A673 (cell line): ENCODE measurements around the gene KAZN. TPM values are rescaled to one million over a fixed set of nuclear protein-coding genes. Genes with fewer than 3 reads are reported as not detected.

Experiments
- BruUV-seq: library from RNA; stranded (reverse); fragments of 400-500 nt; replicated peaks from 2 replicates; lab custom pipeline; 2021; lab: Mats Ljungman, UMichigan
- CTCF ChIA-PET: fragments of 300-600 bp; sonication (Branson Sonifier 250); formaldehyde crosslinking; loops from one replicate; lab custom pipeline; 2022; ENCODE audit warnings: antibody characterized with exemption; lab: Charles Lee
- POLR2A ChIA-PET: fragments of 300-600 bp; sonication (Branson Sonifier 250); formaldehyde crosslinking; loops from one replicate; lab custom pipeline; 2022; ENCODE audit warnings: antibody characterized with exemption; ENCODE audit not compliant: low non-redundant PET; lab: Charles Lee
- DNase-seq: peaks from one replicate; pipeline ENCODE4 v3.0.0-alpha.2; 2015; ENCODE audit warnings: low spot score
- H3K27ac ChIP-seq: fragments of 200-600 bp; sonication (generic); 2 replicates; pipeline ENCODE4 v1.5.1; 2016; ENCODE audit warnings: mixed run types, low read depth, mild to moderate bottlenecking, mixed read lengths, antibody characterized with exemption, low read length; ENCODE audit not compliant: poor library complexity, severe bottlenecking
- H3K27me3 ChIP-seq: fragments of 200-600 bp; sonication (generic); replicated peaks from 2 replicates; pipeline ENCODE4 v1.6.1; 2017; ENCODE audit warnings: mixed run types, low read depth, mild to moderate bottlenecking, mixed read lengths, antibody characterized with exemption, low read length; ENCODE audit not compliant: insufficient read depth, poor library complexity
- H3K36me3 ChIP-seq: fragments of 200-600 bp; sonication (generic); 2 replicates; pipeline ENCODE4 v1.6.1; 2016; ENCODE audit warnings: mixed run types, mild to moderate bottlenecking, mixed read lengths, antibody characterized with exemption, low read length; ENCODE audit not compliant: insufficient read depth, poor library complexity, severe bottlenecking
- H3K4me1 ChIP-seq: fragments of 200-600 bp; sonication (generic); 2 replicates; pipeline ENCODE4 v1.6.1; 2017; ENCODE audit warnings: mixed run types, mild to moderate bottlenecking, mixed read lengths, antibody characterized with exemption, low read length; ENCODE audit not compliant: insufficient read depth, poor library complexity, severe bottlenecking
- H3K4me3 ChIP-seq: fragments of 200-600 bp; sonication (generic); 2 replicates; pipeline ENCODE4 v1.5.1; 2016; ENCODE audit warnings: low read depth, mixed run types, mild to moderate bottlenecking, mixed read lengths, low read length; ENCODE audit not compliant: poor library complexity, severe bottlenecking
- H3K9me3 ChIP-seq: fragments of 200-600 bp; sonication (generic); 2 replicates; pipeline ENCODE4 v1.6.1; 2016; ENCODE audit warnings: mixed run types, low read depth, mild to moderate bottlenecking, mixed read lengths, antibody characterized with exemption, low read length; ENCODE audit not compliant: poor library complexity, severe bottlenecking
- CTCF ChIP-seq: fragments of 300-800, 200-600 bp; sonication (generic); conservative IDR thresholded peaks from 2 replicates; pipeline ENCODE4 v1.5.1; 2017; ENCODE audit warnings: low read depth, mild to moderate bottlenecking, antibody characterized with exemption, low read length, moderate library complexity, mixed read lengths
- EZH2 ChIP-seq: fragments of 200-600 bp; sonication (generic); IDR thresholded peaks from 2 replicates; pipeline ENCODE4 v1.6.1; 2017; ENCODE audit warnings: borderline replicate concordance, low read depth, mild to moderate bottlenecking, mixed read lengths, antibody characterized with exemption, low read length; ENCODE audit not compliant: poor library complexity, severe bottlenecking
- intact Hi-C: fragments of 100-400 bp; cut with micrococcal nuclease; formaldehyde crosslinking; loops from one replicate; pipeline ENCODE4 v1.10.0; 2022; ENCODE audit not compliant: unreplicated experiment
- total RNA-seq: library from RNA; stranded (reverse); gene quantifications from 2 replicates; pipeline ENCODE4 v1.2.3, GENCODE V29; 2021

Gene KAZN
- total RNA-seq, 1 experiment from 2014 or later, result 8.0 TPM

- DNase-seq, result no peak
- Histone ChIP-seq H3K4me1 (peaks cover 12% of the 10 kb centered on the region), H3K27ac (no peak overlapping the region), H3K9me3 (no peaks in the 10 kb centered on the region), H3K27me3 (no peaks in the 10 kb centered on the region), H3K36me3 (no peaks in the 10 kb centered on the region), H3K4me3 (no peak overlapping the region)
- TF ChIP-seq EZH2 (no peak), CTCF (no peak)
- BruUV-seq, result no TSS peak
- CTCF ChIA-PET, result no interaction called here
- intact Hi-C loops, result no loop called here
- POLR2A ChIA-PET, result no interaction called here
Observed at GRCh38 chr1:14756589-14757285, 158.3 kb downstream of the KAZN start.

GRCh38 chr1:14757286-14757625 lies 158.8 kb downstream of the KAZN start:
- Histone ChIP-seq H3K36me3 (no peaks in the 10 kb centered on the region), H3K9me3 (no peaks in the 10 kb centered on the region), H3K4me1 (peaks cover 12% of the 10 kb centered on the region), H3K4me3 (no peak overlapping the region), H3K27me3 (no peaks in the 10 kb centered on the region), H3K27ac (no peak overlapping the region)
- TF ChIP-seq EZH2, result no peak
- ChIA-PET CTCF (no interaction called here), POLR2A (no interaction called here)
- intact Hi-C loops, result no loop called here
- DNase-seq, result no peak
- no TSS peak for BruUV-seq

- Histone ChIP-seq H3K27me3 (no peaks in the 10 kb centered on the region), H3K27ac (no peak overlapping the region), H3K9me3 (no peaks in the 10 kb centered on the region), H3K4me3 (no peak overlapping the region), H3K4me1 (peaks cover 12% of the 10 kb centered on the region), H3K36me3 (no peaks in the 10 kb centered on the region)
- intact Hi-C loops, result no loop called here
- ChIA-PET POLR2A (no interaction called here), CTCF (no interaction called here)
- TF ChIP-seq EZH2 (no peak), CTCF (no peak)
- BruUV-seq, result no TSS peak
- no peak for DNase-seq
Observed at GRCh38 chr1:14759042-14759818, 160.7 kb downstream of the KAZN start.
